Measurements from ENCODE around the gene JPH4.
"Not testable (repeated sequence)": the region's sequence is repeated elsewhere in the genome, so short reads cannot be mapped to it uniquely, and the experiment has no call there.

The JPH4 gene

GRCh38 chr14:23544511-23545447, 33.8 kb downstream of the JPH4 start:
- DNase-seq, result no peak

- DNase-seq, result no peak
These were observed 35.2 kb downstream of the JPH4 start for GRCh38 chr14:23543403-23543802.

GRCh38 chr14:23542261-23542660, 36.3 kb downstream of the JPH4 start:
- no peak for DNase-seq

- DNase-seq, result no peak
These were observed 38.5 kb downstream of the JPH4 start for GRCh38 chr14:23540141-23540469.

- DNase-seq, result no peak
These were observed 39.1 kb downstream of the JPH4 start for GRCh38 chr14:23539248-23540140.

- no peak for DNase-seq
These were observed 39.8 kb downstream of the JPH4 start for GRCh38 chr14:23538785-23539184.

GRCh38 chr14:23538050-23538718, 40.4 kb downstream of the JPH4 start:
- no peak for DNase-seq

GRCh38 chr14:23537351-23538049, 41.1 kb downstream of the JPH4 start:
- no peak for DNase-seq

- DNase-seq, result not testable (repeated sequence)
These were observed 41.7 kb downstream of the JPH4 start for GRCh38 chr14:23536906-23537305.

- DNase-seq, result no peak
These were observed 42.1 kb downstream of the JPH4 start for GRCh38 chr14:23536494-23536893.

- no peak for DNase-seq
These were observed 42.6 kb downstream of the JPH4 start for GRCh38 chr14:23535943-23536342.

- DNase-seq, result no peak
These were observed 44.7 kb downstream of the JPH4 start for GRCh38 chr14:23533652-23534435.

- DNase-seq, result no peak
These were observed 45.9 kb downstream of the JPH4 start for GRCh38 chr14:23532658-23533057.

- DNase-seq, result no peak
These were observed 47.2 kb downstream of the JPH4 start for GRCh38 chr14:23531391-23531790.

GRCh38 chr14:23530375-23531055, 48.1 kb downstream of the JPH4 start:
- DNase-seq, result no peak

GRCh38 chr14:23529016-23529415, 49.6 kb downstream of the JPH4 start:
- DNase-seq, result no peak

- DNase-seq, result no peak
These were observed 50.0 kb downstream of the JPH4 start for GRCh38 chr14:23528555-23528954.

- DNase-seq, result no peak
These were observed 53.0 kb downstream of the JPH4 start for GRCh38 chr14:23525611-23526010.

- no peak for DNase-seq
These were observed 53.6 kb downstream of the JPH4 start for GRCh38 chr14:23524954-23525353.

- DNase-seq, result no peak
These were observed 55.2 kb downstream of the JPH4 start for GRCh38 chr14:23523229-23524016.
